Measurements from ENCODE around the gene COPS7A. TPM values are rescaled to one million over a fixed set of nuclear protein-coding genes. Genes with fewer than 3 reads are reported as not detected.

Gene COPS7A
- polyA plus RNA-seq, 4 donors: 64.0 to 69.6 (median 68.9) TPM

DNA sequence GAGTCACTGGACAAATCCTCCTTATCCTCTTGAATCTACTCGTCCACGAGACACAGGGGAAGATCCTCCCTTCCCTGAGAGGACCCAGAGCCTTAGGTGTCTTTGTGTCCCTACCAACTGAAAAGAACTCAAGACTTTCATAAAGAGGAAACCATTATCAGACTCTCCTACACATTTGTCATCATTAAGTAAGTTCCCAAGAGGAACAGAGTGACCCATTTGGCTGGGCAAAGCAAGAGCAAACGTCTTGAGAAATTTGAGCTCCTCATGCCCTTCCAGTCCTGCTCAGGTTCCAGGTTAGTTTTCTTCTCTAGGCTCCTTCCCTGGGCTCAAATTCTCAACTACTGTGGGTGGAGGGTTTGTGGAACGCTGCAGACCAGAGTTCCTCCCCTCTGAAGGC is 23.4 kb downstream of the COPS7A start:
- DNase-seq (ENCODE audit: low read depth in 4 of 4, low spot score in 2 of 4): no peak

DNA sequence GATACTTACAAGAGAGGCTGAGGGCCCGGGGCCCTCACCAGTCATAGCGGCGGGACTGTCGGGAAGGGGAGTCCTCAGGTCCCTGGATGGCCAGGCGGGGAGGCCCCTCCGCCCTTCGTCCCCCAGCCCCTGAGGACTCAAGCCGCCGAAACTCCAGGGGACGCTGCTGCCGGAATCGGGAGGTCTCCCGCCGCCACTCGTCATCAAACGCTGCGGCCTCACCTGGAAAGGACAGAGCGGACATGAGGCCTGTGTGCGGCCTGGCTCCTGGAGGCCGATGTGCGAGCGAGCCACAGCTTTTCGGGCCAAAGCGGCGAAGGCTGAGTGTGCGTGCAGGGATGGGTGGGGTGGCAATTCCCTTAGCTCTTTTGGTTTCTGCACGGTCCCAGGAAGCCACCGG is 24.9 kb downstream of the COPS7A start:
- no peak for DNase-seq (ENCODE audit: low read depth in 4 of 4, low spot score in 2 of 4)

DNA sequence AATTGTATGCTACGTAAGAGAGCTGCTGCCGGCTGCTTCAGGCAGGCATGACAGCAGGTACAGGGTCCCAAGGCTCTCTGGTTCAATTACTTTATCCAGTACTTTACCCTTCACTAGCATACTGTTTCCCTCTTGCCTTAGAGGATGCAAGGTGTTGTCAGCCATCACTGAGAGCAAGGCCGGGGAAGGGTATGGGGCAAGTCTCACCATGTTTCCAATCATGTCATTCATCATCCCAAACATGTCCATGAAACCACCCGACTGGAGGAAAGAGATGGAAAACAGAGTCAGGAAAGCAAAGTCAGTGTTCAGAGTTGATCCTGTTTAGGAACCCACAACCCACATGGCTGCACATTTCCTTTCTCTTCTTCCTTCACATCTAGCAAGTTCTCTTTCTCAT is 26.7 kb downstream of the COPS7A start:
- no peak for DNase-seq (ENCODE audit: low read depth in 4 of 4, low spot score in 2 of 4)

DNA sequence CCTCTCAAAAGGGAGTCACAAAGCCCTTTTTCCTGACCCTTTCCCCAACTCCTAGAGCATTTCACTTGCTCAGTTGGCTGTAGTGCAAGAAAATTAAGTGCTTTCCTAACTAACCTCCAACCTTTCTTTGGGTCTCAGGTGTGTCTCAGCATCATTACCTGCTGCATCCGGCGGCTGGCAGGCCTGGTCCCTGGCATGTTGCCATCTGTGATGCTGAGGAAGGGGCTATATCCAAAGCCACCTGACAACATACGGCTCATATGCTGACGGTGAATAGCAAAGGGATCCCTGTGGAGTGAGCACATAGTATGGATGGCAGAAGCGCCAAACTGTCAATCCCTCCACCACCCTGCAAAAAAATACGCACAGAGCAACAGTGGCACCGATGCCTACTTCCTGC is 27.9 kb downstream of the COPS7A start:
- no peak for DNase-seq (ENCODE audit: low read depth in 4 of 4, low spot score in 2 of 4)

DNA sequence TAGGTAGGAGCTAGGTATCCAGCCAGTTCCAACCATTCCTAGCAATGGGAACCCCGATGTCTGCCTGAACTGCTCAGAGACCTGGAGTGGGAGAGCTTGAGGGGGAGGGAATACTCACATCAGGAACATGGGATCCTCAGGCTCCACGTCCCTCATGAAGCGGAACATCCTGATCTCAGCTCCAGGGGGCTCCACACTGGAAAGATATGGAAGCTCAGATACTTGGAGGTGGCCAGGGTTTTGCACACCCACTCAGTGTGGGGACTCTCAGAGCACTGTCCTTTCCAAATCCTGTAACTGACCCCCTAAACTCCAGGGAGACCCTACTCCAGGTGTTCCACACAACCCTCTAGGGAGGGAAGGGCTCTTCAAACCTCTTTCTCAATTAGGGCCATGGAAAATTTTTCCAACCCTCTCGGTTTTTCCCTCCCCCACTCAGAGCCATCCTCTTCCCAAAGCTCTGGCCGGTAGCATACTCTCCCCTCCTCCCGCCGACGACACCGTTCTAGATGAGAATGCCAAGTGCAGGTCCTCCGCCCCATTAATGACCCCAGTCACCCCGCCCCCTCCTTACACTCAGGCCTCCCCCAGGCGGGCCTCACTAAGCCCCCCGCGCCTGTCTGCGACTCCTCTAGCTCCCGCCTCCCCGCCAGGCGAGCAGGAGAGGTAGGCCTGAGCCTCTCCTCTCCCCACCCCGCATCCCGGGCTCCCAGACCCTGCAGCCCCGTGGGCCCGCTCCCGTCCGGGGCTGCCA is 28.5 kb downstream of the COPS7A start:
- peak in 1 of 4 donors; percentile 32 for DNase-seq (ENCODE audit: low read depth in 4 of 4, low spot score in 2 of 4)

DNA sequence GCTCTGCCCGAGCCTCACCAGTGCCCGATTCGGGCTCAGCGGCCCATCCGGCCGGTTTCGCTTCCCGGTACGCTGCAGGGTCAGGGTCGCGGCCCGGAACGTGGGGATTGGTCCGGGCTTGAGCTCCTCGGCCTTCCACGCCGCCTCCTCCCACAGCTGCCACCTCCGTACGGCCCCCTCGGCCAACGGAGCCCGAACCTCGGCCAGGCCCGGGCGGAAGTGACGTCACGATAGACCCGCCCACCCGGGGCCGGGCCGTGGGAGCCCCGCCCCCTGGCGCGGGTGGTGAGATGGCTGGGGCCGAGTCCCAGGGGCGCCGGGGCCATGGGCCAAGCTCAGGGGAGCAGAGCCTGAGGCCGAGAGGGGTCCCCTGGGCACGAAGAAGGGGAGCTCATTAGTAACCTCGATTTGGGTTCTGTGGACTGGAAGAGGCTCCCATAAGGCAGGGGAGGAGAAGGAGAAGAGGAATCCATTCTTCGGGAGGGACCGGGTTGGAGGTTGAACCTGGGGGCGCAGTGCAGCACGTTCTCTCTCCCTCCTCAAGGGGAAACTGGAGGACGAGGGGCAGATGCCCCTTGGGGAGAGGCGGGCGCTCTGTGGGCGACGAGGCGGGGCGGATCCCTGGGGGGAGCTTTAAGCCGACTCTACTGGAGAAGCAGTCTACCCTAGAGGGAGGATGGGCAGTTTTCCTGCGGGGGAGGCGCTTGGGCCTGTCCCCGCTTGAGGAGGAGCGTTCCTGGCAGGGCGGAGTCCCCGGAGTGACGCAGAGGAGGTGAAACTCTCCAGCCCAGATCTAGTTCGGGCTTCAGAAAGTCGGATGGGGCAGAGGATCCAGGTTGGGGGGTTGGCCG is 29.3 kb downstream of the COPS7A start, which contains the start of gene MLF2:
Gene MLF2 (minus strand): TSS at position 221 of the 851 bp plus-strand sequence. CDS start 807 bp downstream, outside the sequence.
- DNase-seq (ENCODE audit: low read depth in 4 of 4, low spot score in 2 of 4): peak; percentile 94 to 98 (median 96)

DNA sequence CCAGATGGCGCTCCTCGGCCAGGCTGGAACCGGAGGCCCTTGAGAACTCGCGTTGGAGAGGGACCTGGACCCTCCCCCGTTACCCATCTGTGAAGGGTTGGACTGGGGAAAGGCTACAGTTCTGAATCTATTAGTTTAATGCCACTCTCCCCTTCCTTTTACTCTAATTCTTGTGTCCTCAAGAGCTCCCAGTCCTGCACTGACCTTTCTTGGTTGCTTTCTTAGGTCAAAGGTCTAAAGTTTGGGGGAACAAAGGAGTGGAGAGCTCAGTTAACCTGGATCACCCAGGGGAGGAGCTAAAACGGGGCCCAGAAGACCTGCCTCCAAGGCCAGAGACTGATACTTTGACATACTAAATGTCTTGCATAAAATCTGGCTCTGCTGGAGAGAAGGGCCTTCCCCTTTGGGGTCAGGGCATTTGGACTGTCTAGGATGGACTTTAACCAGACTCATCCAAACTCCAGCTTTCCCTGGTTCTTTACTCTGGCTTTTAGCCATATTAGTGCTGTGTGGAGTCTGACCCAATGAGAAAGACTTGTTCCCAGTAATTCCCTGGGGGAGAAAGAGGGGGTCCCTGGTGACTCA is 30.0 kb downstream of the COPS7A start:
- DNase-seq (ENCODE audit: low read depth in 4 of 4, low spot score in 2 of 4): no peak

DNA sequence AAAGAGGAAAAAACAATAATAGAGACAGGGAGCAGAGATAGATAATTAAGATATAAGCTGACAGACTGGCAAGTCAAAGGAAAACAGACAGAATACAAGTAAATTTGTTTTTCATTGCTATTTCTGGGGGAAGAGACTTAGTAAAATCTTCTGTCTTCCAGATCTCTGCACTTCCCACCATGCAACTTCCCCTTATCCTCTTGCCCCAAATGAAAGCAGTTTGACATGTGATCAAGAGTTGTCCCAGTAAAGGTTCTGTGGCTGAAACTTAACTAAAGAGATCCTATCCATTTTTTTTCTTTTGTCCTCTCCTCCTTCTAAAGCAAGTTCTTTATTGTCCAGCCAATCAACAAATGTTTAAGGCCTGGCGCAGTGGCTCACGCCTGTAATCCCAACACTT is 30.6 kb downstream of the COPS7A start:
- DNase-seq (ENCODE audit: low read depth in 4 of 4, low spot score in 2 of 4): no peak

DNA sequence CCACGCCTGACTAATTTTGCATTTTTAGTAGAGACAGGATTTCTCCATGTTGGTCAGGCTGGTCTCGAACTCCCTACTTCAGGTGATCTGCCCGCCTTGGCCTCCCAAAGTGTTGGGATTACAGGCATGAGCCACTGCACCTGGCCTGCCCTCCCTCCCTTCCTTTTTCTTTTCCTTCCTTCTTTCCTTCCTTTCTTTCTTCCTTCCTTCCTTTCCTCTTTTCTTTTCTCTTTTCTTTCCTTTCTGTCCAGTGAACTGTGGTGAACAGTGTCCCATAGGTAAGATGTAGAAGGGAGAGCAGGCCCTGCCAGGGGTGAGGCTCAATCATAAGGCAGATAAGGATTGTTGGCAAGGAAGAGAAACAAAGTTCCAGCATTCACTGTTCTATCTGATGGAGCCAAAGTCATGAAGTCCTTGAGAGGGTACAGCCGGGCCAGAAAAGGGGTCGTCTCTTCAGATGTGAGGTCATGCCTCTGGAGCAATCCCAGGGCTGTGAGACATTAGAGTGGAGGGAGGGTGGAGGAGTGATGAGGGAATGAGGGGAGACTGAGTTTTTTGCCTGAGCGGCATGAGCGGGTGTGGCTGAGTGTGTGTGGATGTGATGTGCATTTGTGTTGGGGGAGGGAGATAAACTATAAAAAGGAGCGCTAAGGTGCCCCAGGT is 33.3 kb downstream of the COPS7A start:
- DNase-seq (ENCODE audit: low read depth in 4 of 4, low spot score in 2 of 4): no peak

DNA sequence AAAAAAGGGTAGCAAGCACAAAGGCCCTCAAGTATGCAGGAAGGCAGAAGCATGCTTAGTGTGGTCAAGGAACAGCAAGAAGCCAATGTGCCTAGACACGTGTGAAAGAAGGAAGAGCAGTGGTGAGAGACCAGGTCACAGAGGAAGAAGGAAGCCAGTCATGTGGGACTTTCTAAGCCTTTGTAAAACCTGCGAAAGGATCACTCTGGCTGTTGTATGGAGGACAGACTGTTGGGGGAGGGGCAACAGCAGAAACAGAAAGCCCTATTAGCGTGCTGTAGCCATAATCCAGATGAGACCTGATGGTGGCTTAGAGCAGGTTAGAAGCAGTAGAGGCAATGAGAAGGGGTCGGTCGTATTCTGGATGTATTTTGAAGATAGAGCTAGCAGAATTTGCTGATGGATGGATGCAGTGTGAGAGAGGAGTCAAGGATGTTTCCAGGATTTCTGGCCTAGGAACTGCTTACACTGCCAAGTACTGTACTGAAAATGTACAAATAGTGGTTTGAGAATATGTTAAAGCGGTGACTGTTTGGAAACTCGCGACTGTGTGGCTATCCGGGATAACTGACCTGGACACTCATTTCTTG is 34.8 kb downstream of the COPS7A start:
- DNase-seq (ENCODE audit: low read depth in 4 of 4, low spot score in 2 of 4): no peak

DNA sequence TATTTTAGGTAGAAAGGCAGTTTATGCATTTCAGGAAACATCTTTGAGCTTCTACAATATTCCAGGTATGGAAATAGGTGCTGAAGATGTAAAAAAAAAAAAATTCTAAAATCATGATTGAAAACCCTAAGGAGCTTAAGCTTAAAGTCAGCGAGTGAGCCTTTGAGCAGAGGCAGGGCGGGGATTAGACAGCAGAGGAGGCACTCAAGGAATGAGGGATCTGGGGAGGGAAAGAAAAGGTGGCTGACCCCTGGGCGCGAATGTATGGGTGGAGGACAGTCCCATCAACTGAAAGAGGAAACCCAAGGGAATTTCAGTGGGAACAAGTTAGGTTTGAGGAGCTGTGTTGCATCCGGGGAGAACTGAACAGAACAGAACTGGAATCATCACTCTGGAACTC is 35.9 kb downstream of the COPS7A start:
- DNase-seq (ENCODE audit: low read depth in 4 of 4, low spot score in 2 of 4): no peak

DNA sequence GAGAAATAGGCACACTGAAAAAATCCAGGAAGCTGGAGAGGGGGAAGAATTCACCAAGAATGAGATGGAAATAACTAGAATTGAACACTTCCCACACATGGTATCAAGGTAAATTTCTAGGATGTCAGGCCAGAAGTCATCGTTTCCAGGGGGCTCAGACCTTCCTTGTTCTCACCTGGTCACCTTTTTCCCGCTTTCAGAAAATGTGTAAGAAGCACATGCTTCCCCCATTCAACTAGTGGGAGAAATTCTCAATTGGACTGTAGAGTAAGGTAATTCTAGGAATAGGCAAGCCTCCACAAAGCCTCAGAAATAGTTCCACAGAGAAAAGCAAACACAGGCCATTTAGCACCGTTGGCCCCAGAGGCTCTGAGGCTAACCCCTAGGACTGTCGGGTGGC is 39.5 kb downstream of the COPS7A start:
- DNase-seq (ENCODE audit: low read depth in 4 of 4, low spot score in 2 of 4): no peak

DNA sequence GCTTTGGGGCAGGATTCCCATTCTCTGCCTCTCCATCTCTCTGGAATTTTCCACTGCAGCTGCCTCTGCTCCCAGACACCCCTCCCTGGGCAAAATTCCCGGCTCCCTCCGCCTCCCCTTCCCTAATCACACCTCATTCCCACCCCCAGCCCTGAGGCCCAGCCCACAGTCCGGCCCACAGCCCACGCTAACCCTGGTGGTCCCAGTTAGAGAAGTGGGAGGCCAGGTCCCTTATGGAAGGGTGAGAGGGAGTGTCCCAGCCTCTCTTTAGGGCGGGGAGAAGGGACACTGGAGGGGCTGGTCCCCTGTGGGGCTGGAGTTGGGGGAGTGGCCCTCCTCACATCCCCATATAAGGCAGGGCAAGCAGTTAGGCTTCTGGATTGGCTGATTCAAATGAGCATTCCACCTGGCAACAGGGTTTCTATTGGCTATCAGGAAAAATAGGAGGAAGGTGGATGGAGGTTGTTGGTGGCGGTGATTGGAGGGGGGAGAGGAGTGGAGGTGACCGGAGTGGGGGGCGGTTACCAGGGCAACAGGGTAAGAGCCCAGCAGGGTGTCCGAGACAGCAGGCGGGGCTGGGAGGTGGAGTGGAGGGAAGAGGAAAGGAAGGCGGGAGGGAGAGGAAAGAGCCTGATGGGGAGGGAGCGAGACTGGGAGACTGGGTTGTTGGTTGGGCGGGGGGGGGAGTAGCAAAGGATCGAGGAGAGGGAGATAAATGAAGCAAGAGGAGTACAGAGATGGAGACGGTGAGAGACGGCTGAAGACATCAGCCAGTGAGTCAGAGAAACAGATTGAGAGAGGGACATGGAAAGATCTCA is 40.4 kb downstream of the COPS7A start:
- peak; percentile 91 to 97 (median 96) for DNase-seq (ENCODE audit: low read depth in 4 of 4, low spot score in 2 of 4)

DNA sequence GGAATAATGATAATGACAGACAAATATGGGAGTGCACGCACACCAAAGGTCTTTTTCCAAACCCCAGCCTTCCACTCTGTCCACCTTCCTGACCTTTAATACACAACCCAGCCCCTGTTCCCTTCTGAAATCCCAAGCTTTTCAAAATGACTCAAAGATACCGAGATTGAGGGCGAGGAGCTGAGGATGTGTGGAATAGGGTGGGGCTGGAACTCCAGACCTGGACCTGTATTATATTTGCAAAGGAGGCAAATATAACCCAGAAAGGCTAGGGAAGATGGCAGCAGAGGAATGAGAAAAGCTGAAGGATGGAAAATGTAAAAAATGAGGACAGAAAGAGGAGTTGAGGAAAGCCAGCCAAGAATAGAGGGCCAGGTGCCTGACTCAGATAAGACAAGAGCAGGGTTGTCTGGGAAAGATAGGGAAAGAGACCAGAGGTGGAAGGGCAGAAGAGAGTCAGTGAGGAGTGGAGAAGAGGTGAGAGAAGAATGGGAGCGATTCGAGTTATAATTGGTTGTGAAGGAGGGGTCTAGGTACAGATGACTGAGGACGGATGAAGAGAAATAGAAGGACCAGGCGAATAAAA is 41.3 kb downstream of the COPS7A start:
- no peak for DNase-seq (ENCODE audit: low read depth in 4 of 4, low spot score in 2 of 4)

DNA sequence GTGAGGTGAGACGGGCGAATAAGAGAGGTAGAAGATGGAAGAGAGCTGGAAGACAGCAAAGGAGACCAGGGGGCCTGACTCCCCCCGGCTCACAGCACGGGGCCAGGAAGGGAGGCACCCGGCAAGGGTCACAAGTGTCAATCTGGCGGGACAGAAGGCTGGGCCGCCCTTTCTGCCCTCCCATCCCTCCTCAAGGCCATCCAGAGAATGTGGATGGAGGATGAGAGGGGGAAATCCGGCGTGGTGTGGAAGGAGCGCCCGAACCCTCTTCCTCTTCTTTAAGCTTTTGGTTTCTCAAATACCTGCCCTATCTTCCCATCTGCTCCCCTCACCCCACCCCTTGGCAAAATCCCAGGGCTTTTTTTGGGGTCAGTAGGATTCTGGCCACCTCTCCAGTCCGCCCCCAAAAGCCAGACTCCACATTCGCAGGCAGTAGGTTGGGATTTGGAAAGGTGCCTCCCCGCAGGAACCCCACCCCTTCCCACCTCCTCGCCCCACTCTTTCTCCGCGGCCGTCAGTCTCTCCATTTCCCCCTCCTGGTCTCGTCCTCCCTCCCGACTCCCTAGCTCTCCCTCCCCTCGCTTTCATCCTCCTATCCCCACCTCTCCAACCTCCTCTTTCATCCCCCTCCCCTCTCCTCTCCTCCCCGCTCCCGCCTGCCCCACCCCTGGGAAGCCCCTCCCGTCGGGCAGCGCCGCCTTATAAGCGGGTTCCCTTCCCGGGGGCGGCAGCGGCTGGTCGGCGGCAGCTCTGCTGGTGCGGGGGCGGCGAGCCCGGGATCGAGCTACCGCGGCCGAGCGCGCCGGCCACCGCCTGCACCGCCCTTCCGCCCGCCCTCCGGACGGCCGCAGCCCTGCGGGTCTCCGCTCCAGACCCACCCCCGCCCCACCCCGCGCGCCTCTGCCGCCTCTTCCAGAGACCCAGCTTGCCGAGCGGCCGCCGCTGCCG is 42.1 kb downstream of the COPS7A start, which contains the start of gene PTMS:
Gene PTMS (plus strand): TSS at position 730 of the 948 bp plus-strand sequence. CDS start 343 bp downstream, outside the sequence.
- peak in 3 of 4 donors; percentile 75 to 87 (median 85) for DNase-seq (ENCODE audit: low read depth in 4 of 4, low spot score in 2 of 4)

DNA sequence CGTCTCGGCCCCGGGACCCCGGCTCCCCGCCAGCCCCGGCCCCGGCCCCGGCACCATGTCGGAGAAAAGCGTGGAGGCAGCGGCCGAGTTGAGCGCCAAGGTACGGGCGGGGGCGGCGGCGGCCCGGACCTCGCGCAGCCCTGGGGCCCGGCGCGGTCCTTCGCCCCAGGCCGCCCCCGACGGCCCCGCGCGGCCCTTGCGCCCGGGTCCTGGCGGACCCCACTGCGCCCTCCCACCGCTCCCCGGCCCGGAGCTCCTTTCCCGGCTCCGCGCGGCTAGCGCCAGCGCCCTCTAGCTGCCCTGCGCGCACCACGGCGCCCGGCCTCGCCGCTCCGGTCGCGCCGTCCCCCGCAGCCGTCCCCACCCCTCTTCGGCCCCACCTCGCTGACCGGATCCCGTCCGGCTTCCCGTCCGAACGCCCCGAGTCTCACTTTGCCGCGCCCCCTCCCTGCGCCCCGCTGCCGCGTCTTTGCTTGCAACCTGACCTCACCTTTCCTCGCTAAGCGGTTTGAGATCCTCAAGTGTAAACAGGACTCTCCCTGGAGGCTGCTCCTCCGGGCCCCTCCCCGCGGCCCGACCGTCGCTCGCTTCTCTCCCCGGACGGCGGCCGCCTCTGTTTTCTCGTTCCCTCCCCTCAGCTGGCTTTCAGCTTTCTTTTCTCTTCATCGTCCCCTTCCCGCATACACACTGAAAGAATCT is 43.0 kb downstream of the COPS7A start:
- DNase-seq (ENCODE audit: low read depth in 4 of 4, low spot score in 2 of 4): peak in 1 of 4 donors; percentile 63

All from left renal cortex interstitium (tissue), 4 donors.